ENCODE results near the gene GALT.

GALT gene

DNA sequence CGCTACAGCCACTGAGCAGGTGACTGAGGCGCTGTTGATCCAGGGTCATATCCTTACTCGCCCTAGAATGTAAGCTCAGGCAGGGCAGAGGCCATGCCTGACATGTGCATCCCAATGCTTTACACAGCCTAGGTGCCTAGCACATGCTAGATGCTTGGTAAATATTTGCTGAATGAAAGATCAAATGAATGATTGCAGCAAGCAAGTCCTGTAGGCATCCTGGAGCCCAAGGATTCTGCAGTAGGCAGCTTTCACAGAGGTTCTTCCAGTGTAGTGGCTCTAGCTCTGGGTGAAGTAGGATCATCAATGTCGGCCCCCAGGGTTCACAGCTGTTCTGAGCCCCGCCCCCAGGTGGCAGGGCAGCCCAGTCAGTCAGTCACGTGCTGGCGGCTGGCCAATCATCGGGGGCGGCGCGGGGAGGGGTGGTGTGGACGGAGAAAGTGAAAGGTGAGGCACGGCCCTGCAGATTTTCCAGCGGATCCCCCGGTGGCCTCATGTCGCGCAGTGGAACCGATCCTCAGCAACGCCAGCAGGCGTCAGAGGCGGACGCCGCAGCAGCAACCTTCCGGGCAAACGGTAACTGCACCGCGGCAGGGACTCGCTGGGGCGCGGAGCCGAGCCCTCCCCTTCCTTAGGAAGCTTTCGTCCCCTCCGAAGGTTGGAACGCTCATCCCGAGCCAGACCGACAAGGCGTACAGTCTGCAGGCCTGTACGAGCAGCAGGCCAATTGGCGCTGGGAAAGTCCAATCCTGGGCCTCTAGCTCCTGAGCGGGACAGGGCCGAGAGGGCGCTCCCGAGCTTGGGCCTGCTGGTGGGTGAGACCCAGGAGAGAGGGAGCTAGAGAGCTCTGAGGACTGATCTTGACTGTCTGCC, at the start of gene GALT:
GALT (plus strand) TSS at position 465 of the 873 bp plus-strand sequence; CDS start at position 495, 30 bp downstream.
- peak; percentile 93 for DNase-seq

DNA sequence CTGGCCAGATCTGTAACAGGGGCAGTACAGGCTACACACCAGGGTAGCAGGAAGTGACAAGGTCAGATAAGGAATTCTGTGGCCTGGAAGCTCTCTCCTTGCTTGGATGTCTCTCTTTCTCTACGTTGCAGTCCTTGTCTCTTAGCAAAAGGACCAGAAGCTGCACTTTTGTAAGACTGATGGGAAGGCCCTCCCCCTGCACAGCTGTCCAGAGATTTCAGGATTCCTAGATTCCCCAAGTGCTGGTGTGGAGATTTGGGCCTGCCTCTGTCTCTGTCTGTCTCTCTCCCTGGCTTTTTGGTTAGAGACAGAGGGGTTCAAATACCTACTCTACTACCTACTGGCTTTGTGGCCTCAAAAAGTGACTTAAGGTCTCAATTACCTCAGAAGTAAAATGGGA, 46.9 kb upstream of the GALT start:
- DNase-seq, result no peak

DNA sequence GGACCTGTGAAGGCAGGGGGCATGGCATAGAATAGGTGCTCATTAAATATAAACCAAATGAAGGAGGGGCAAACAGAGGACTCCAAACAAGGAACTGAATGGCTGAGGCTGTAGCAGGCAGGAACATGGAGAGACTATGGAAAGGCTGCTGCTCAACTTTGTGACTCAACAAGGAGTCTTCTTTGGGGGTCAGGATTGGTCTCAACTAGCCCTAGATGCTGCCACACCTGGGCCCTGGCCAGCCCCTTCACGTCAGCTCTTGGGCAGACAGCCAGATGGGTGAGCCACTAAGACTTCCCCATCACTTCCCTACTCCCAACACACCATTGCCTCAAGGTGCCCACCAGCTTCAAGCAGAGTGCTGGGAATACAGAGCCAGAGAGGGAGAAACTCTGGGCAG, 45.6 kb upstream of the GALT start:
- no peak for DNase-seq

DNA sequence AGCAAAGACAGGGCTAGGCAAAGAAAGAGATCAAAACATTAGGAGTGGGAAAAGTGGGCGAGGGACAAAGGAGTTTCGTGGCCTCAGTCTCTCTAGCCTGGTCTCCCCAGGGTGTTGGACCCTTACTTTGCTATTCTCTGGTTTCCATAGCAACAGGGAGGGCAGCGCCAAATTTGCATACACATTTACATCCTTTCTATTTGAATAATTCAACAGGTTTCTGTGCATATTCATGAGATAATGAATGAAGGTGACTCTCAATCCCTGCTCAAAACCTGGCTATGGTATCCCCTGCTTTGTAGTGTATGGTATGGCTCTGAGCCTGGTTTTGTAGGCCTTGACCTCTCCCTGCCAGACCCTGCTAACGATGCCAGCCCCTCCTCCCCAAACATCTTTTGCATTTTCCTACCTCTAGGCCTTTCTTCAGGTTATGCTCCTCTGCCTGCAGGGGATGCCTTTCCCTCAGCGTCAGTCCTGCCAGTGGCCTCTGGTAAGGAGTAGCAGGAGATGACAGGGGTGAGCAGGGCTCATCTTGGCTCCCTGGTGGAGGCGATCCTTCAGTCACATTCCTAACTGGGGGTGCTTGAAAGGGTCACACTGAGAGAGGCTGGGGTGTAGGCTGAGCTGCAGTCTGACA, 44.4 kb upstream of the GALT start:
- DNase-seq, result no peak

DNA sequence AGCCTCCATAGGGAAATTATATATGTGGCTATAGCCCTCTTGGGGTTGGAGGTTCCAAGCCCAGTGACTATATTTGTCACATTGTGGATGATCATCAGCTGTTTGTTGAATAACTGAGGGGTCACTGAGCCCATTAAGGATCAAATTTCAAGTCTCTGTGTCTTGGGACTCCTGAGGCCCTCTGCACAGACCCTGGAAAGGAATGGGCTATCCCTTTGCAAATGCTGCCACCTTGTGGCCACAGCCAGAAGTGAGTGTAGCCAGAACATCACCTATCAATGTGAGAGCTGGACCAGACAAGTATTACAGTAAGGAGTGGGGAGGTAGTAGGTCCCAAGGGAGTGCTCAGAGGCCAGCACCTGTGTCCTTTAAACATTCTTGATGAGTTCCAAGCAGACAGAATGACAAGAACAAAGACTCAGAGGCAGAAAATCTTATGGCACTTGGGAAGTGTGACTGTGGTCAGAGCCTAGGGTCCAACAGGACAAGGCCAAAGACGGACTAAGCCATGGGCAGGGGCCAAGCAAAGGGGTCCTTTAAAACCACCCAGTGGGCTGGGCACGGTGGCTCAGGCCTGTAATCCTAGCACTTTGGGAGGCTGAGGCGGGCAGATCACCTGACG, 42.8 kb upstream of the GALT start:
- peak; percentile 72 for DNase-seq

DNA sequence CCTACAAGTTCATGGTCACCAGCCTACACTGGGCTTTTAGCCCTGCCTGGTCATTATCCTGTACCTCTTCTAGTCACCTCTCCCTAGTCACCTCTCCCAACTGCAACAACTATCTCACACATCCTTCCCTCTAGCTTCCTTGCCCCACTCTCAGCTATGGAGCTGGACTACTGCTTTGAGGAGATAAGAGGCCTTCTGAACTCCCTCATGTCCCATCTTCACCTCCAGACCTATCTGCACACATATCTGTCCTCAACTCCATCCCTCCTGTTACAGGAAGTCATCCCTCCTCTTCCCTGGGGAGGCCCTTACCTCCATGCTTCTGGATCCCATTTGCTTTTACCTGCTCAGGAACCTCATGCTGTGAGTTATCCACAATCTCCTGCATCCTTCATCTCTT, 40.3 kb upstream of the GALT start:
- no peak for DNase-seq

DNA sequence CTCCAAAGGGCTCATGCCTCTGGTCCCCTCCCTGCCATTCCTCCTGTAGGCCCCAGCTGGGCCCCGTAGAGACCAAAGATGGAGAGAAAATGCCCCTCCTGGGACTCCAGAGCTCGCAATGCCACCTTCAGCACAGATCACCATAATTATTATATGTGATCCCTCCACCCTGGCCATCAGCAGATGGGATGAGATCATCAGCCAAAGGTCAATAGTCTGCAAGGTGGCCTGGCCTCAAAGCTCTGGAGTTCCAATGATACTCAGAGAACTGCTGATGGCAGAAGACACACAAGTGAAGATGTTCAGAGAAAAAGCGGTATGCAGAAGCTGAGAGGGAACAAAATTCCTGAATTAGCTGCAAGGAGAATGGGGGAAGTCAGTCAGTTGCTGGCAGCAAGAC, 39.6 kb upstream of the GALT start:
- no peak for DNase-seq

DNA sequence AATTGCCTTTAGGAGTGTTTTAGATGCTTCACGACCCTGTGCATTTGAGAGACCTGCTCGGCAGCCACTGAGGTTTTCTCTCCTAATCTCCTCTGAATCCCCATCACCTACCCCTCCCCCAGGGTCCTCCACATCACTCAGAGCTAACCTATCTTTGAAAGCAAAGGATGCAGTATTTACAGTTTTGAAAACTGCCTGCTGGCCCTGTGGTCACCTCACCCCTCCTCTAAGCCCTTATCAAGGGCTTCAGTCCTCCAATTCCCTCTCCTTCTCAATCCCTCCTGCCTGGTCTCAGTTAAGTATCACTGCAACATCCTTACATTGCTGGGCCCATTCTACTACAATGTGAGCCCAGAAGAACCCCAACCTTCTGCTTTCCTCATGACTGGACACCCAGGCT, 39.1 kb upstream of the GALT start:
- DNase-seq, result no peak

DNA sequence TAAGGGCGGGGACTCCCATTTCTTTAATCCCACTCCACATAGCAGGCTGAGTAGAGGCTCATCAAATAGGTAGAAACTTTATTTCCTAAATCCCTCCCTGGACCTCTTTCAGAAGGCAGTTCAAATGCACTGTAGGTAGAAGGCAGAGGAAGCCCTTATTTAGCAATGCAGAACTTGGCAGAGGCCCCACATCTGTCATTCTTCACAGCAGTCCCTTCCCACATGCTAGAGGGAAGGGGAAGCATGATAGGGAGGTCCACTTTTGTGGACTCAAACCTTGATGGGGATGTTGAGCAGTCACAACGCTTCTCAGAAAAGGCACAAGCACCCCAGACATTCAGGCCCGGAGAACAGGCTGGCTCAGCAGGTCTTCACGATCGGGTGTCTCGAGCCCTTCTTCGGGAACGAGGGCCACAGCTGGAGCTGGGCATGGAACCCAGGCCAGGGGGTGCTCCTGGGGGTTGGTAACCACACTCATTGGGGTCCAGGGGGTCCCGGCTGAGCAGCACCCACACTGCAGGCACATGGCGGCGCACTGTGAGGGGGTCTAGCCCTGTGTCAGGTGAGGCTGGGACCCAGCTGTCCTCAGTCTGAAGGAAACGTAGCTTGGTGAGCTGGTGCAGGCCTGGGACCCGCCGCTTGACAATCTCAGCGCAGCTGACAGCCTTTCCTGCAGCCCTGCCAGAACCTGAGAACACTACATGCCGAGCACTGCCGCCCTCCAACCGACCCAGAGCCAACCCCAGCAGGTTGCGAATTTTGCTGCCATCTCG, 35.9 kb upstream of the GALT start:
- DNase-seq, result no peak

DNA sequence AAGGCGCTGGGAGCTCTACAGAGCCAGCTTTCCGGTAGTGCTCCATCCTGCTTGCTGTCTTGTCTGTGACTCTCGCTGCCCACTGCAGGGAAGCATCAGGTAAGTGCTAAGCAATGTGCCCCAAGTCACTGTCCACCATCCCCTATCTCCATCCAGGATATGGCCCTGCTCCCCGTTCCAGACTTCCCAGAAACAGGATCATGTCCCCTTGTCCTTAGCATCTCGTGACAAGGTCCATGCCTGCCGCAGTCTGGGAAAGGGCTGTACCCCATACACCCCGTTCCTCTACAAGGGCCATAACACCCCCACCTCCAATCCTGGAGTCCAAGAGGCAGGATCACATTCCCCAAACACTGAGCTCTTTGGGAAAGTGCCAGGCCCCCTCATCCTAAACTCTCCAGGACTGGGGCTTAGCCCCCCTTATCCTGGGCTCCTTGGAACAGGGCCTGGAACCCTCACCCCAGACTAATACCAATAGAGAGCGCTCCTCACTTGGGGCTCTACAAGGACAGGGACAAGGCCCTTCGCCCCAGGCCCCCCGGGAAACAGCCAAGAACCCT, 35.1 kb upstream of the GALT start:
- DNase-seq, result no peak

DNA sequence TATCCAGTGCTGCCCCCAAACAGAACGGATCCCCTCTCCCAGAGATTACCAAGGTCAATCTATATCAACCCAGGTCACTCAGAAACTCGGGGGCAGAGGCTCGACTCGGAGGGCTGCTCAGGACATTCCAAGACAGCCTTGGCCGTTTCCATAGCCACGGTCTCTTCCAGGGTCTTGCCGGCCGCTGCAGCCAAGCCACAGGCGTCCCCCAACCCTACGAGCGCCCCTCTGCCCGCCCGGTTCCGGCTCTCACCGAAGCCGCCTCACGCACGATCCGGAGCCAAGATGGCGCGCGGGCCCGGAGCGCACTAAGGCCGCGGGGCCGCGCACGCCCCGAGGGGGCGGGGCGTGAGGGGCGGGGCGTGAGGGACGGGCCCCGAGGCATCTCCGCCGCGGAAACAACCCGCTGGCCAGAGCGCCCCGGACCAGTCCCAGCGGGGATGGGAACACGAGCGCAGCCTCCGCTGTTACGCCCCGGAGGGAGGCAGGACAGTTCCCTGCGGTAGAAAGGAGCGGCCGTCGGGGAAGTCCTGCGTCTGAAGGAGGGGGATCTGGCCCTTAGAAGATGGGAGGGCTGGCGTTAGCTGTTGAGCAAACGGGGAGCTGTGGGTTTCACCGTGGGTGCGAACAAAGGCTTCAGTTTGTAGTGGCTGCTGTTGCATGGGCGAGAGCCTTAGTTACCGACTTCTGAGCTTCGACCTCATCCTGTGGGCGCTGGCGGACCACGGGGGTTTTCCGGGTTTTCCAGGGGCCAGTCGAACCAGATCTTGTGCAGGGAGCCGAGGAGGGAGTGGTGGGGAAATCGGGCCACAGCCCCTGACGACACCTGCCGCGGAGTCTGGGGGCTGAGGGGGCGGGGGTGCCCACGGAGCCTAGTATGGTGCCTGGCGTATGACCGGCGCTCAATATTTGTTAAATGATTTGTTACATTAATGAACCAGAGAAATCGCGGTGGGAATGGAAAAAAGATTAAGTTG, 34.4 kb upstream of the GALT start, which contains the start of gene RPP25L:
RPP25L (minus strand) TSS at position 287 of the 977 bp plus-strand sequence. CDS start 801 bp downstream, outside the sequence.
- peak; percentile 76 for DNase-seq

DNA sequence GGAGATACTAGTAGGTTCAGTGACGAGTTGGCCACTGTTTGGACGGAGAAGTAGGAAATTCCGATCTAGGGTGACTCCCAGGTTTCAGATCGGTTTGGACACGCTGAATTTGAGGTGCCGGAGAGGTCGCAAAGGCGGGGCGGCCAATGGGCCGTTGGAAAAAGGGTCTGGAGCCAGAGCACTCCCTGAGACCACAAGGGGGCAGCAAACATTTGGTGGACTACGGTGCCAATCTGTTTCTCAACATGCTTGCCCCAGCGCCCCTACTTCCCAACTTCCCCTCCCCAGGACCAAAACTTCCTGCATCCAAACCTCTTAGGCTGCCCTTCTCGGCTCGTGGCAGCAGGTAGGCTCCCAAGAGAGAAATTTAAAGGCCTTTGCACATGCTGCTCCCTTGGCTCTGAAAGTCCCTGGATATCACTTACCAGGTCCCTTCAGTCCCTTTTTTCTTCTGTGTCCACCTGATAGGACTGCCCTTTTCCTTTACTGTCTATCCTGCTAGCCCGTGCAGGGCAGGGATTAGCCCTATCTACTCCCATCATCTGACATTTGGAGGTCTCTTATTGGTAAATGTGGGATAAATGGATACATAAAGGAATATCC, 33.6 kb upstream of the GALT start:
- DNase-seq, result peak; percentile 80

DNA sequence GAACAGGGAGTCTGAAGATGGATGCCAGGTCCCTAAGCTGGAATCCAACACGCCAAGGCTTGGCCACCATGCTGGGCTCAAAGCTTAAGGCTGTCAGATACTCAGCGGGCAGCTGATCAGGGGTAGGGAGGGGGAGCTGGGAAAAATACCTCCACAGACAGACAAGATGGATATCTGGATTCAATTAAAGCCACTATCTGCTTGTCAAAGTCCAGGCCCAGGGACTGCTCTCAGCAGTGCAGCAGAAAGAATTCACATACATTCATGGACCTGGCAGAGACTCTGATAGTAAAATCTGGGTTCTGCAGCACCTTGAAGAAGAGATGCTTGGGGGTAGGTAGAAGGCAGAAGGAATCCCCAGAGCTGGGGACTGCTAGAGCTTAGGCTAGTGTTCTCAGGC, 31.3 kb upstream of the GALT start:
- DNase-seq, result no peak

DNA sequence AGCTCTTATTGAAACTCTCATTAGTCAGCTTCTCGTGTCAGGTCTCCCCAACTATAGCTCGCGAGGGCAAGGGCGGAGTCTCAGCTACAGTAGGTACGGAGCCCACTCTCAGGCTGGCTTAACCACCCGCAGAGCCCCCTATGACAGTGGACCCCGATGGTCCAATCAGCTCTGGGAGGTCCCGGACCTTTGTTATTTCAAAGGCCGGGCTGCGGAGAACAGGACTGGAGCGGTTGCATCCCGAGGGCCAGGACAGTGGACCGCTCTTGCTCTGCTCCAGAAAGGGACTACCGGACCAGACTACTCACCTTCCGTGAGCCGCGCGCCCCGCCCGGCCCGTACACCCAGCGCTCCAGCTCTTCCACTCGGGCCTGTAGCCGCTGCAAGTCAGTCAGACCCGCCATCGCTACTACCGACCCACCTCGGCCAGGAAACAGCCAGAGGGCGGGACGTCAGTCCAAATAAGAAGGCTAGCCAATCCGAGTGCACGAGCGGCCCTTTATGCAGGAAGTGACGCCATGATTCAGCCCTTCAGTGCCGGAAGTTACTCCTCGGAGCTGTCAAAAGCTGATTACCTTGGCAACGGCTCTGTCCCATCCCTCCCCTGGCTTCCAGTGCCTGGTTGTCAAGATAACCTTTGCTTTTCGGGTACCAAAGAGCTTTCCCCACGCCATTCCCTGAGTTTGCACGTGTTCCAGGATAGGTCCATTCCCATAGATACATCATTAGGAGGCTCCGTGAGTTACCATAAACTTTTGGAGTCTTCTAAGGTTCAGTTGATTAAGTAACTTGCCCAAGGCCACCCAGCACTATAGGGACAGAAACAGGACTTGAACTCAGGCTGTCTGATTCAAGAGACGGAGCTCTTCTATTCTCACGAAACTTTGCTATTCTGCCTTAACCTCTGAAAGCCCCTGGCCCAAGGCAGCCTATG, 26.1 kb upstream of the GALT start, which contains the start of gene DCTN3:
DCTN3 (minus strand) TSS at position 435 of the 934 bp plus-strand sequence; CDS start at position 404, 31 bp downstream.
- peak; percentile 98 for DNase-seq

DNA sequence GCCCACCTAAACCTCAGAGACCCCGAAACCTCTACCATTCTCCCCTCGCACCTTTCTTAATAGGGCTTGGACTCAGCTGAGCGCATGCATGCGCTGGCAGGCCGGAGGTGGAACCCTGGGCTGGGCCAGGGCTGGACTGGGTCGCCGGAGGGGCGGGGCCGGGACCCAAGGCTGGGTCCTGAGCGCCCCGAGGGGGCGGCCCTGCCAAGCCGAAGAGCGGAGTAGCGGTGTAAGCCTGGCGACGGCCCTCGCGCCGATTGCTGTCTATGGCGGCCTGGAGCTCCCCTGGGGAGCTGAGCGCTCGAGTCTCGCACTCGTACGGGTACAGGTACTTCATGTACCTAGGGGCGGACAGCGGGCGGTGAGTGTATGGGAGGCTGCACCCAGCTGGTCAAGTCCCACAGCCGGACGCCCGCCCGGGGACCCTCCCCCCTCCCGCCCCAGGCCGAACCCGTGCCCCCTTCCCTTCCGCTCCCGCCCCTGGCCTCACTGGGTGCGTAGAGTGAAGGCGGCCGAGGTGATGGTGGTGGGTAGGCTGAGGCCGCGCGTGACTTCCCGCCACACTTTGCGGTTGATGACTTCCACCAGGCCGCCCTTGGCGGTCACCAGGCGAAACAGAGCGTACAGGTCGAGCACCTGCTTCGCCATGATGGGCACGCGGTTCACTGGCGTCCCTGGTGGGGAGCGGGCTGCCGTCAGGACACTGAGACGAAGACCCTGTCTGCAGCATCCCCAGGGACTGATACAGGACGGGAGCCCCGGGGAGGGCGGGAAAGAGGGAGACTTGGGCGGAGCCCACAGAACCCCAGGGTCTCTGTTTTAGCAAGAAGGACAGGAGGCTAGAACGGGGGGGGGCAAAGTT, 22.9 kb upstream of the GALT start:
- no peak for DNase-seq

DNA sequence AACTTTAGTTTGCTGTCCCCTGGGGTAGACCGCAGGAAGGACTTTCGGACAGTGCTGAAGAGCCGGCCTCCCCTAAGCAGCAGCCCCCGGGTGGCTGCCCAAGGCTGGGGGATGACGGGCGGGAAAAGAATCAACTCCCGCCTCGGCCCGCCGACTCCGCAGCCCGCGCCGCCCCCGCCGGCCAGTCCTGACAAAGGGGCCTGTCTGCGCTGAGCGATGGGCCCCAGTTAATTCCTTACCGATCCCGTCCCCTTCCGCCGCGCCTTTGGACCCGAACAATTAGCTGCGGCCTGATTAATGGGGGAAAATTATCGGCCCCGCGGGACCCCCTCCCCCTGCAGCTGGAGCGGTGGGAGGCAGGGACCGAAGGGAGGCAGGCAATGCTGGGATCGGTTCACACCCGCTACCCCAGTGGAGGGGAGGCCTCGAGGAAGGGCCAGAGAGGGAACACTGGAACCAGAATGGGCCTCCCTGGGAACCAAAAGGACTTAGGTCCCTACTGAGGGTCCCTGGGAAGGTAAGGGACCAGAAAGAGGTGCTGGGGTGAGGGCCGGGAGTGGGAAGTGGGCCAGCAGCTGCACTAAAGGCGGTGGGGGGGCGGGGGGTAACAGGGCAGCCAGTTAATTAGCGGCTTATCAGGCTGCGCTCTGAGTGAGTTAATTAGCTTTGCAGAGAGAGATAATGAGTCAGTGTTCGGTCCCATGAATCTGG, 21.8 kb upstream of the GALT start:
- no peak for DNase-seq

DNA sequence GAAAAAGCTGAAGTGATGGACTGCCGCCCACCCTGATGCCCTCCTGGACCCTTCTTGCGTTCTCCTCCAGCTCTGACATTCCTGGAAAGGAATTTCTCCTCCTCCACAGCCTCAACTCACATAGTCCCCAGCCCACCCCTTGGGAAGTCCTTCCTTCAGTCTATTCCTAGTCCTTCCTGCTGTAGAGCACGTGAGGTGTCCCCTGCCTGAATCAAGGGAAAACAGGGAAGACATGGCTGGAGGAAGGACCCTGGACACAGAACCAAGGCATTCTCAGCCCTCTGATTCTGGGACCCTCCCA, 21.3 kb upstream of the GALT start:
- no peak for DNase-seq

All from NCI-H1092 treated with DMSO at 0.1 percent for 48 hours (cell line).